IPS DF 6.9 (cell line): ENCODE results near the gene TUBG2.
A peak's percentile ranks its signal among the peaks of the same experiment; 100 is the strongest.

Experiments
- DNase-seq: peaks from one replicate; pipeline ENCODE4 v3.0.0-alpha.2; 2013; ENCODE audit warnings: low read depth, low spot score
- H3K27ac ChIP-seq: one replicate; pipeline ENCODE4 v1.5.1; 2013; ENCODE audit warnings: low read length, control low read depth
- H3K27me3 ChIP-seq: 2 replicates; pipeline ENCODE4 v1.6.1; 2013; ENCODE audit warnings: mild to moderate bottlenecking, low read length; ENCODE audit not compliant: control insufficient read depth, insufficient read depth
- H3K36me3 ChIP-seq: 2 replicates; pipeline ENCODE4 v1.6.1; 2013; ENCODE audit warnings: low read length; ENCODE audit not compliant: control insufficient read depth, insufficient read depth
- H3K4me1 ChIP-seq: 2 replicates; pipeline ENCODE4 v1.6.1; 2013; ENCODE audit warnings: low read length; ENCODE audit not compliant: control insufficient read depth, insufficient read depth
- H3K4me3 ChIP-seq: 2 replicates; pipeline ENCODE4 v1.5.1; 2013; ENCODE audit warnings: mild to moderate bottlenecking, low read length
- H3K9me3 ChIP-seq: 2 replicates; pipeline ENCODE4 v1.6.1; 2013; ENCODE audit warnings: low read length, inconsistent platforms; ENCODE audit not compliant: control insufficient read depth, insufficient read depth
- WGBS: extraction: QIAGEN DNeasy Blood & Tissue Kit; methylation state at CpG from one replicate; pipeline ENCODE4 v1.1.7; 2013; ENCODE audit warnings: mixed read lengths, missing lambda C conversion rate; ENCODE audit not compliant: insufficient read length, insufficient coverage; 5-methylcytosine and 5-hydroxymethylcytosine counted together

The TUBG2 gene

DNA sequence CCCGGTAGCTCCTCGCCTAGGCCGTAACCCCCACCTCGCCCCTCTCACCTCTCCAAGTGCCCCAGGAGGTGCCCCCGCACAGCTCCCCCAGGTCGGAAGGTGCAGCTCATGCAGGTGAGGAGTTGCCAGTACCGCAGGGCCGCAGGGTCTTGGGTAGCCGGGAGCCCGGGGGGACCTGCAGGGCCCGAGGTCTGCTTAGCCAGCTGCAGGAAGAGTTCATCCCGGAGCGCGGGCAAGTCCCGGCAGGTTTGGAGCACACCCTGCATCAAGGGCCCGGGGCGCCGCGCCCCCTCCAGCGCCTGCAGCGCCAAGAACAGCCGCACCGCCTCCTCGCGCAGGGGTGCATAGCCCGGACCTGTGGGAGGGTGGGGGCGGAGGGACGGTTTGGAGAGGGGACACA is 13.0 kb downstream of the TUBG2 start:
- no peak for DNase-seq
- Histone ChIP-seq H3K27me3 (no peaks in the 10 kb centered on the region), H3K4me3 (no peak overlapping the region)

DNA sequence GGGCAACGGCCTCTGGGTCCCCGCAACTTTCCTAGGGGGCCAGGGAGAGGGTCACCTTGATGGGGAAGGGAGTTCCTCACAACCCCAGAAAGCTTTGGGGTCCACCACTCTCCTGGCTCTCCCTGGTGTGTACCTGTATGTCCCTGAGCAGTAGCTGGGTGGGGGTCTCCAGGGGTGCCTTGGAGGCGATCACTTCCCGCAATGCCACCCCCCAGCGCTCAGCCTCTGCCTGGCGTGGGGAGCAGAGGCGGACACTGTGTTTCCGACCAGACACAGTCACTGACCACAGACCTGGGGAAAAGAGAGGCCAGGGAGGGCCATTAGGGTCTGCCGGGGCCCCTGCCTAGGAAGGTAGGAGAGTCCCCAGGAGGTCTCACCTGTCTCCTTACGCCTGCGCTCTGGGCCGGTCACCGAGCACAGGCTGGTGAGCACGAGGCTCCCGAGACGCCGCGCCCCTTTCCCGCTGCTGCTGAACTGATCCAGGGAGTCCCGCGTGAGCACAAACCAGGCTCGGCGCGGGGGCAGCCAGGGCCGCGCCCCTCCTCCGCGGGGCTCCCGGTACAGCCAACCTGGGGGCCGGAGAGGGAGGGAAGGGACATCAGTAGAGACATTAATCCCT is 14.3 kb downstream of the TUBG2 start:
- no peak overlapping the region for H3K4me3 ChIP-seq
- no peak overlapping the region for H3K27ac ChIP-seq
- H3K36me3 ChIP-seq: no peaks in the 10 kb centered on the region; the same call in 1 of the 2 replicates
- DNase-seq: no peak
- WGBS: no CpG with 5 or more reads among the region's 30 CpGs
- no peaks in the 10 kb centered on the region for H3K27me3 ChIP-seq
- no peaks in the 10 kb centered on the region for H3K9me3 ChIP-seq
- peaks cover 13% of the 10 kb centered on the region for H3K4me1 ChIP-seq

More for the DNA sequence above, 13.0 kb downstream of the TUBG2 start:
- Histone ChIP-seq H3K9me3 (no peaks in the 10 kb centered on the region), H3K27ac (no peak overlapping the region), H3K36me3 (peaks cover 4% of the 10 kb centered on the region; the same call in 1 of the 2 replicates), H3K4me1 (peaks cover 14% of the 10 kb centered on the region)
- no CpG with 5 or more reads among the region's 28 CpGs for WGBS

DNA sequence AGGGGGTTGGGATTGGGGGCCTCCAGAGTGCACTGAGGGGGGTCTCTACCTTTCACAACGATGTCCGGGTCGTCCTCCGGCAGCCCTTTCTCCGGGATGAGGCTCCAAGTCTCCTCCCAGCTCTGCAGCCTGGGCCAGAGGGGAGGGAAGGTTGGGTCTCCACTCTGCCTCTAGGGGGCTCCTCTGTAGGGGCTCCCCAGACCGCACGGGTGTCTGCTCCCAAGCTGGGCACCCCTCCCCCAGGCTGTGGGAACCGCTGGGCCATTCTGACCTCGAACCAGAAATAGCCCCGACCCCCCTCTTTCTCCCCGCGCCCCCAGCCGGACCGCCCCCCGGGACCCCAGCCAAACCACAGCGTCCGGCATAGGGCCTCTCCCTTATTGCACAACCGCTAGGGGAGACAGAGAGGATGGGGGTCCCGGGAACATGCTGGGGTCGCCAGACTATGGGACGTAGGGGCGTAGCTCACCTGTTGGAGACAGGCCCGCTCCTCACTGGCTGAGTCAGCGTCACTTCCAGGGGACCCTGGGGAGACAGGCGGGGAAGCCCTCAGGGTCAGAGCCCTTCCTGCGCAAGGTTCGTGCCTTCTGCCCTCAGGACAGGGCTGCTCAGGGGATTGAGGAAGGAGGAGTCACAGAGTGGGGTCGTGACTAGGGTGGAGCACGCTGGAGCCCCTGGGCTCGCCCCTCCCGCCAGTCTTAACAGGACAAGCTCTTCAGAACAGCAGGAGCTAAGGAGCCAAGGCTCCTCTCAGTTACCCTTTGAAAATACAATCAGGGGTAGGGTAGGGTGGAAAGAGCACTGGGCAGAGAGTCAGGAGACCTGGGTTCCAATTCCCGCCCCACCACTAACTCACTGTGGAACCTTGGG is 15.0 kb downstream of the TUBG2 start:
- H3K4me1 ChIP-seq: peaks cover 13% of the 10 kb centered on the region
- no peak overlapping the region for H3K27ac ChIP-seq
- DNase-seq: no peak

DNA sequence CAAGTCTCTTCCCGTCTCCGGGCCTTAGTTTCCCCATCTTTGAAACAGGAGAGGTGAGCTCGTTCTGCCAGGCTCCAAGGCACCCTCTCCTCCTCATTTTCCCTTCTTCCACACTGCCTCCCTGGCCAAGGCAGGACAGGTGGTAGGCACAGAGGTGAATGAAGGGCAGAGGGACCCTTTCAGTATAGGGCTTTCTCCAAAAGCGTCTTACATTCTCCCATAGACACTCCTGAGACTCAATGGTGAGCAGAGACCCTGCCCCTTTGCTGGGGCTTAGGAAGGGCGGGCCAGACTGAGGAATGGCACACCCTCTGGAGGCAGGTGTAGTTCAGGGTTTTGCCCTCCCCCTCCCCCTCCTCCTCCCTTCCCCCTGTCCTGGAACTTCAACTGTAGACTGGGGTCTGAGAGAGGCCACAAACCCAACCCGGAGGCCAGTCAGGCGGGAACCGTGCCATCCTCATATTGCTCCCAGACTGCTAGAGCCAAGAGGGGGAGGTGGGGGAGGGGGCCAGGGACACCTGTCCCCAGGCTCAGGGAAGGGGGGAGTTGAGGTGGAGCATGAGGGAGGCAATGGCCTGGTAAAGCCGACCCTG is 15.8 kb downstream of the TUBG2 start:
- Histone ChIP-seq H3K4me1 (peaks cover 15% of the 10 kb centered on the region), H3K9me3 (no peaks in the 10 kb centered on the region), H3K36me3 (no peaks in the 10 kb centered on the region; the same call in 1 of the 2 replicates), H3K27me3 (no peaks in the 10 kb centered on the region), H3K27ac (no peak overlapping the region), H3K4me3 (peak overlapping the region; percentile 76; the same call in 1 of the 2 replicates)
- no peak for DNase-seq
- WGBS: no CpG with 5 or more reads among the region's 9 CpGs

More for the DNA sequence above, 15.0 kb downstream of the TUBG2 start:
- no CpG with 5 or more reads among the region's 32 CpGs for WGBS
- Histone ChIP-seq H3K27me3 (no peaks in the 10 kb centered on the region), H3K36me3 (no peaks in the 10 kb centered on the region; the same call in 1 of the 2 replicates), H3K9me3 (no peaks in the 10 kb centered on the region), H3K4me3 (no peak overlapping the region)

GRCh38 chr17:42675348-42675964 is 16.4 kb downstream of the TUBG2 start:
- DNase-seq: no peak
- WGBS: no CpG with 5 or more reads among the region's 27 CpGs
- Histone ChIP-seq H3K27me3 (no peaks in the 10 kb centered on the region), H3K27ac (no peak overlapping the region), H3K36me3 (no peaks in the 10 kb centered on the region; the same call in 1 of the 2 replicates), H3K9me3 (no peaks in the 10 kb centered on the region), H3K4me3 (peak overlapping the region; percentile 76; the same call in 1 of the 2 replicates), H3K4me1 (peaks cover 20% of the 10 kb centered on the region)

DNA sequence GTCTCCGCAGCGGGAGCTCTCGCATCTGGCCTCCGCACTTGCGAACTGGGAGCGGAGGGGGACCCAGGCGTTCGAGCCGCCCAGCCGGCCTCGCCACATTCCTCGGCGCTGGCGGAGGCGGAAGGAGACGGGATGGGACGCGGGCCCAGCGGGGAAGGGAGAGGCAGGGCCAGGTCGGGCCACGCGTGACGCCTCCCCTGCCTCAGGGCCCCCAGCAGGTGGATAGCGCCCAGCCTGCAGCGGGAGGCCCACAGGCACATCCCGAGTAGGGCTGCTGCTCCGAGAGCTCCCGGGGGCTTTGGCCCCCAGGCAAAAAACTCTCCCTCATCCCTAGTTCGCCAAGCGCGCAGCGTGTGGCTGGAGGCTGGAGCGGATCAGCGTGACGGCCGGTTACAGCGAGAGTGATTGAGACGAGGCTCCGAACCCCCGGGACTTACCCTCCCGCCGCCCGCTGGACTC is 16.9 kb downstream of the TUBG2 start:
- DNase-seq: no peak
- Histone ChIP-seq H3K27ac (no peak overlapping the region), H3K36me3 (no peaks in the 10 kb centered on the region; the same call in 1 of the 2 replicates), H3K9me3 (no peaks in the 10 kb centered on the region), H3K4me3 (peak overlapping the region; percentile 76; the same call in 1 of the 2 replicates), H3K27me3 (no peaks in the 10 kb centered on the region), H3K4me1 (peaks cover 18% of the 10 kb centered on the region)
- no CpG with 5 or more reads among the region's 43 CpGs for WGBS

GRCh38 chr17:42676424-42677011 is 17.4 kb downstream of the TUBG2 start, which contains the start of gene PLEKHH3:
Gene PLEKHH3 (minus strand): TSS chr17:42676994. CDS start chr17:42676563, 431 bp downstream.
- DNase-seq: no peak
- peaks cover 19% of the 10 kb centered on the region for H3K4me1 ChIP-seq
- no CpG with 5 or more reads among the region's 51 CpGs for WGBS
- peak within 1 kb of the TSS; percentile 76 for H3K4me3 ChIP-seq
- H3K36me3 ChIP-seq: no peaks in the 10 kb centered on the region; the same call in 1 of the 2 replicates
- no peaks in the 10 kb centered on the region for H3K9me3 ChIP-seq
- no peaks in the 10 kb centered on the region for H3K27me3 ChIP-seq
- no peak within 1 kb of the TSS for H3K27ac ChIP-seq

GRCh38 chr17:42677012-42677857 is 18.2 kb downstream of the TUBG2 start:
- no peaks in the 10 kb centered on the region for H3K27me3 ChIP-seq
- peak overlapping the region; percentile 76 for H3K4me3 ChIP-seq
- no peak overlapping the region for H3K27ac ChIP-seq

More at GRCh38 chr17:42677012-42677857, 18.2 kb downstream of the TUBG2 start:
- H3K36me3 ChIP-seq: no peaks in the 10 kb centered on the region; the same call in 1 of the 2 replicates
- H3K4me1 ChIP-seq: peaks cover 19% of the 10 kb centered on the region
- no peaks in the 10 kb centered on the region for H3K9me3 ChIP-seq
- WGBS: no CpG with 5 or more reads among the region's 33 CpGs
- DNase-seq: peak; percentile 98
